HG03354 (cell line): ENCODE data around the gene OXER1.

Experiments used
- ATAC-seq: cut with Tn5 transposase; IDR thresholded peaks from one replicate; pipeline ENCODE4 v1.9.1; 2021; ENCODE audit warnings: mild to moderate bottlenecking; ENCODE audit not compliant: unreplicated experiment, poor library complexity, severe bottlenecking

Gene OXER1

GRCh38 chr2:42794271-42795046 lies 30.5 kb upstream of the OXER1 start:
- ATAC-seq = no peak

GRCh38 chr2:42793334-42794270 lies 29.7 kb upstream of the OXER1 start:
- ATAC-seq = peak; percentile 2

- peak; percentile 51 for ATAC-seq
These were observed 28.8 kb upstream of the OXER1 start, which contains the start of gene HAAO for GRCh38 chr2:42792583-42793333. HAAO (minus strand) TSS chr2:42792583; CDS start chr2:42792536, 47 bp downstream.

- peak; percentile 42 for ATAC-seq
These were observed 28.2 kb upstream of the OXER1 start for GRCh38 chr2:42792087-42792582.

- no peak for ATAC-seq
These were observed 27.7 kb upstream of the OXER1 start for GRCh38 chr2:42791606-42792005.

- ATAC-seq = no peak
These were observed 25.8 kb upstream of the OXER1 start for GRCh38 chr2:42789751-42790150.

DNA sequence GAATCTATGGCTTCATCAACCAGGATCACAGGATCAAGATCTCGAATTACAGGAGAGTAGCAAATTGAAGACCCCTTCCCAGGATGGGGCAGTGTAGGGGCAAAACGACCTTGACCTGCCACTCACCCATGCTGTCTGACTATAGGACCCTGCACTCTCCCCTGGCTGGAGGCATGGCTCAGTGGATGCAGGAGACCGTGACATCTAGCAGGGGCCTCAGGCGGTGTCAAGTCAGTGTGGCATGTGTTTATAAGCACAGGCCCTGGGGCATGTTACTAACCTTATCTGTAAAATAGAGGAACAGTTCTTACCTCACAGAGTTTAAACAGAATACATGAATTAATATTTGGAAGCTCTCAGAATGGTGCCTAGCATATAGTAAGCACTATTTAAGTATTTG lies 24.9 kb upstream of the OXER1 start:
- ATAC-seq = no peak

DNA sequence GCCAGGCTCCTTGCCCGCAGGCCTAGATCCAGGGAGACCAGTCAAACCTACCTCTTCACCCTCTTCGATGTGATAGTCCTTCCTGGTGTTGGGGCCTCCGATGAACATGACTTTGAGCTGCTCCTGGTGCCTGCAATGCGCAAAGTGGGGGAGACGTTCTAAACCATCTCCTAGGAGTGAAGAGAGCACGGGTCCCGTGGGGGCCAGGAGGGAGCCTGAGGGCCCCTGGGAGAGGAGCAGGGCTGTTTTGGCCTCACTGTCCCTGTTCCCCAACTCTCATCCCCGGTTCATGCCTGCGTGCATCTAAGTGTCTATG lies 24.5 kb upstream of the OXER1 start:
- no peak for ATAC-seq

GRCh38 chr2:42787788-42788477 lies 24.0 kb upstream of the OXER1 start:
- no peak for ATAC-seq

GRCh38 chr2:42787424-42787787 lies 23.5 kb upstream of the OXER1 start:
- no peak for ATAC-seq

DNA sequence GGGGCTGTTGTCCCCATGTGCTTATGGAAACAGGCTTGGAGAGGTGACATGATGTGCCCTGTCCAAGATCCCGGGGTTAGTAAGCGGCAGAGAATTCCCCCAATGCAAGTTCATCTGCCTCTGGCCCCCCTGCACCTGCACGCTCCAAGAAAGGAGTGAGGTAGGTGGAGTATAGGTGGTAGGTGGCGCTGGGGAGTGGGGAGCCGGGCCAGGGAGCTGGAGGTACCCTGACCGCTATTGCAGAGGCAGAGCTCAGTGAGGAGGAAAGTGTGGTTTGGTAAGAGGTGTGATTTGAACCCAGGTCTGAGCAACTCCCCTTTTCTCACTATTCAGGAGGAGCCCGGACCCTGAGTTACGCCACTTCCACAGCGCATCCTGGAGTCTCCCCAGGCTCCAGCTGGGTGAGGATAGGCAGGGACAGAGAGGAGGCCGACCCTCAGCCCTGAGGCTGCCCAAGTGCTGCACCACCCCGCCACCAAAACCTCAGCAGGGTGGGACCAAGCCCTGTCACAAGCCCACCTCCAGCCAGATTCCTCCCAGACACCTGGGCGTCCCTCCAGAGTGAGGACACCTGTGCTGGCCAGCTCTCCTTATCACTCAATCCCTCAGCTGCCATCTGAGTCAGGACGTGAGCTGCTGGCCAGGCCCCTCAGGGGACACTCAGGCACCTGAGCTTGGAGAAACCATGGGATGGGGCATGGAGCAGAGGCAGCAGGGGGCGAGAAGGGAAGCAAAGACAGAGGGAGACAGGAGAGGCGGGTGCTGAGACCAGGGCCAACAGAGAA lies 22.8 kb upstream of the OXER1 start:
- no peak for ATAC-seq

DNA sequence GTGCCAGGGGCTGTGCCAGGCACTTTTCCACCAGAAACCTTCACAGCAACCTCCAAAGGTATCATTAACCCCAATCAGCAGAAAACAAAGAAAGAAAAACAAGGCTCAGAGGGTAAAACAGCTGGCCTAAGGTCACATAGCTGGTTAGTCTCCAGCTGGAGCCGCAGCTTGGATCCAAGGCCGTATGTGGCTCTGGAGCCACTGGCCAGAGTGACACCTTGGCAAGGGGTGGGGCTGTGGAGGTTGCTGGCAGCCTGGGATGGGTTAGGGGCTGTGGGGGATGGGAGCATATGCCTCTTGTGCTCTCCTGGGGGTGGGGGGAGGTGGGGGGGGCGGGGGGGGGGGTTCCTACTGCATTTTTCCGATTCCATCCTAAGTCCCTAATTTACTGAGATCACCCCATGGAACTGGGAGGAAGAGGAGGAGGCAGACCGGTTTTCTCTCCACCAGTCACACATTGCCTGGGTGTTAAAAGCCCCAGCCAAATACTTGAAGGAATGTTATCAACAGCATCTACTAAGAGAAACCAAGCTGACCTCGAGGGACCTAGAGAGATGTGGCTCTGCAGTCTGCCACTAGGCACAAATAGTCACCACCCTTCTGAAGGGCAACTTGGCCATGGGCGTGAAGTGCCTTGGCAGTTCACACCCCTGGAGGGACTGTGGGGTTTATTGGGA lies 20.4 kb upstream of the OXER1 start:
- ATAC-seq = no peak

- ATAC-seq = no peak
These were observed 19.6 kb upstream of the OXER1 start for GRCh38 chr2:42783511-42783910.

DNA sequence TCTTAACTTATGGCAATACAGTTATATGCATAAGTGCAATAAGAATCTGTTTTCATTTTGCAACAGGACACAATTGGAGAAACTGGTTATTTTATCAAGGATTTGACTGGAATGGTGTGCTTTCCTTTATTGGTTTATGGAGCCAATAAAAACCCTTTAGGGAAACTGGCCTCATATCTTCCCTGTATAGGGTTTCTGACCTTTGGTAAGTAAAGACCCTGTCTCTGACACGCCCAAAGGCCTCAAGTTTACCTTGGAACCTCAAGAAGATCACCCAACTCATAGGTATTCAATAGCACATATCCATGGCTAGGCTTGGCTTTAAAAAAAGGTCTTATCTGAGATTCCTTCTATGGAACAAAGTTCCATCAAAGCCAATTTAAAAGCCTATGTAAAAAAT lies 17.2 kb upstream of the OXER1 start:
- no peak for ATAC-seq

DNA sequence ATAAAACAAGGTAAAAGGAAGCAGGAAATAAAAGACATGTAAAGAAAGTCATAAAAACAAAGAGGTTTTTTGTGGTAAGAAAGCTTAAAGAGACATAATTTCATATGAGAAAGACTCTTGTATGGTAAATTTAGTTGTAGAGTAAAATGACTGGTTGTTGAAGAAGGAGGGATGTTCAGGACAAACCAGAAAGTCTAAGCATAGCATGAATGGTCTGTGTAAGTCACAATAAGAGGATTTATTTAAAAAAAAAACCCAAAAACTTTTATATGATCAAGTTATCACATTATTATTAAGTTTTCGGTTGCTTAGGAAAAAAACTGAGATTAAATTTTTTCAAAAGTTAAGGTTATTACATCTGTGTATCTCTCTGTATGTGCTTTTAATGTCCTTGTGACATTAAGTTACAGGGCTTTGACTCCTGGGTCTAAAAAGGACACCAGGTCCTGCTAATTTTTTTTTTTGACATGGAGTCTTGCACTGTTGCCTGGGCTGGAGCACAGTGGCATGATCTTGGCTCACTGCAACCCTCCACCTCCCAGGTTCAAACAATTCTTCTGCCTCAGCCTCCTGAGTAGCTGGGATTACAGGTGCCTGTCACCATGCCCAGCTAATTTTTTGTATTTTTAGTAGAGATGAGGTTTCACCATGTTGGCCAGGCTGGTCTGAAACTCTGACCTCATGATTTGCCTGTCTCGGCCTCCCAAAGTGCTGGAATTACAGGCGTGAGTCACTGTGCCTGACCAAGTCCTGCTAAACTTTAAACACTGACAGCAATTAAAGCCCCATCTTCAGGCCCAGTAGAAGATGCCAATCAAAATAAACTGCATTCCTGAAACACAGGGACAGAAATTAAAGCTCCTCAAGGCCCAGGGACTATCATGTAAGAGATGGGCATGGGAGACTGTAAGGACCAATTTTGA lies 14.2 kb upstream of the OXER1 start:
- no peak for ATAC-seq

GRCh38 chr2:42775810-42776209 lies 11.9 kb upstream of the OXER1 start:
- ATAC-seq = no peak

DNA sequence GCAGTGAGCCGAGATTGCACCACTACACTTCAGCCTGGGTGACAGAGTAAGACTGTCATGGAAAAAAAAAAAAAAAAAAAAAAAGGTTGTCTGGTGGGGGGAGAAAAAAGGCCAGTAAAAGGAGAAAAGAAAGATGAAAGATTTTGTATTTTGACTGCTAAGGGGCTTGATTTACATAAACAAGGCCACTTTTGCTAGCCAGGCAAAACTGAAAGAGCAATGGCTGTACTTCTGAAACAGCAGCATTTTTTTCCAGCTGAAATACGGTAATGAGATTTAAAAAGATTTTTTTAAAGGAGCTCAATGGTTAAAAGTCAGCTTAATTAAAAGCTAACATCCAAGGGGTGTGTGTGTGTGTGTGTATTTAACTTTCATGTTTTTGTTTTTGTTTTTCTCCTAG lies 11.3 kb upstream of the OXER1 start:
- peak; percentile 53 for ATAC-seq
